Activated CD8-positive, alpha-beta memory T cell treated with anti-CD3 and anti-CD28 coated beads, Interleukin-2, amount 50 U/mL, for 4 hours (primary cell): ENCODE results near the gene AXIN1.
"Not testable (repeated sequence)": the region's sequence is repeated elsewhere in the genome, so short reads cannot be mapped to it uniquely, and the experiment has no call there.

Source experiments
- DNase-seq: peaks from one replicate; pipeline ENCODE4 v3.0.0-alpha.2; 2020

Gene AXIN1

GRCh38 chr16:280991-281659, 71.4 kb downstream of the AXIN1 start:
- no peak for DNase-seq

- no peak for DNase-seq
Measured at GRCh38 chr16:280552-280951, 72.0 kb downstream of the AXIN1 start, which contains the start of gene ARHGDIG. Gene ARHGDIG, plus strand, starts transcription at chr16:280591. Its CDS starts 90 bp downstream, at chr16:280681.

- DNase-seq: no peak
Measured at GRCh38 chr16:280005-280460, 72.5 kb downstream of the AXIN1 start.

GRCh38 chr16:279531-279930, 73.0 kb downstream of the AXIN1 start:
- no peak for DNase-seq

- no peak for DNase-seq
Measured at GRCh38 chr16:278863-279366, 73.6 kb downstream of the AXIN1 start.

- DNase-seq: no peak
Measured at GRCh38 chr16:276426-277077, 76.0 kb downstream of the AXIN1 start.

GRCh38 chr16:275786-276232, 76.7 kb downstream of the AXIN1 start, which contains the start of gene RGS11:
Gene RGS11, minus strand, starts transcription at chr16:275944. Its CDS starts 33 bp downstream, at chr16:275911.
- DNase-seq: no peak

GRCh38 chr16:275041-275641, 77.4 kb downstream of the AXIN1 start:
- no peak for DNase-seq

- DNase-seq: no peak
Measured at GRCh38 chr16:273547-274421, 78.7 kb downstream of the AXIN1 start.

- no peak for DNase-seq
Measured at GRCh38 chr16:272633-273546, 79.6 kb downstream of the AXIN1 start.

- DNase-seq: no peak
Measured at GRCh38 chr16:270381-271255, 81.9 kb downstream of the AXIN1 start.

GRCh38 chr16:269061-269796, 83.3 kb downstream of the AXIN1 start:
- DNase-seq: no peak

- DNase-seq: no peak
Measured at GRCh38 chr16:268141-269053, 84.1 kb downstream of the AXIN1 start.

GRCh38 chr16:267562-267961, 85.0 kb downstream of the AXIN1 start:
- not testable (repeated sequence) for DNase-seq

- peak; percentile 12 for DNase-seq
Measured at GRCh38 chr16:266258-267164, 86.0 kb downstream of the AXIN1 start.

GRCh38 chr16:265711-266110, 86.8 kb downstream of the AXIN1 start:
- DNase-seq: peak; percentile 13

GRCh38 chr16:265002-265529, 87.5 kb downstream of the AXIN1 start:
- no peak for DNase-seq
